Parathyroid adenoma (tissue), 2 donors: ENCODE measurements around the gene PLCB1.

Experiments used
- H2AFZ ChIP-seq: fragments of 300-600 bp; sonication (generic); one replicate; pipeline ENCODE4 v1.7.0; 2017; ENCODE audit warnings: antibody characterized with exemption, mild to moderate bottlenecking
- H3K27ac ChIP-seq: fragments of 300-600 bp; sonication (generic); one replicate; pipeline ENCODE4 v1.7.0; 2017
- H3K27me3 ChIP-seq: fragments of 300-600 bp; sonication (generic); one replicate; pipeline ENCODE4 v1.7.0; 2017; ENCODE audit warnings: low read length; ENCODE audit not compliant: control insufficient read depth, insufficient read depth
- H3K36me3 ChIP-seq: fragments of 300-600 bp; sonication (generic); one replicate; pipeline ENCODE4 v1.7.0; 2017; ENCODE audit warnings: low read length; ENCODE audit not compliant: control insufficient read depth, insufficient read depth
- H3K4me1 ChIP-seq: fragments of 300-600 bp; sonication (generic); one replicate; pipeline ENCODE4 v1.7.0; 2017; ENCODE audit warnings: control low read depth
- H3K4me2 ChIP-seq: fragments of 300-600 bp; sonication (generic); one replicate; pipeline ENCODE4 v1.7.0; 2017; ENCODE audit warnings: low read length
- H3K4me3 ChIP-seq: fragments of 300-600 bp; sonication (generic); one replicate; pipeline ENCODE4 v1.7.0; 2017; ENCODE audit warnings: low read depth, low read length
- H3K79me2 ChIP-seq: fragments of 300-600 bp; sonication (generic); one replicate; pipeline ENCODE4 v1.7.0; 2017; ENCODE audit warnings: control low read depth
- H3K9ac ChIP-seq: fragments of 300-600 bp; sonication (generic); one replicate; pipeline ENCODE4 v1.7.0; 2017; ENCODE audit warnings: mild to moderate bottlenecking
- H3K9me3 ChIP-seq: fragments of 300-600 bp; sonication (generic); one replicate; pipeline ENCODE4 v1.7.0; 2017; ENCODE audit warnings: low read length; ENCODE audit not compliant: control insufficient read depth
- CTCF ChIP-seq: fragments of 300-600 bp; sonication (generic); IDR thresholded peaks from one replicate; pipeline ENCODE4 v1.7.0; 2017; ENCODE audit warnings: antibody characterized with exemption, mild to moderate bottlenecking
- donor health status: primary hyperparathyroidism.

The PLCB1 gene

DNA sequence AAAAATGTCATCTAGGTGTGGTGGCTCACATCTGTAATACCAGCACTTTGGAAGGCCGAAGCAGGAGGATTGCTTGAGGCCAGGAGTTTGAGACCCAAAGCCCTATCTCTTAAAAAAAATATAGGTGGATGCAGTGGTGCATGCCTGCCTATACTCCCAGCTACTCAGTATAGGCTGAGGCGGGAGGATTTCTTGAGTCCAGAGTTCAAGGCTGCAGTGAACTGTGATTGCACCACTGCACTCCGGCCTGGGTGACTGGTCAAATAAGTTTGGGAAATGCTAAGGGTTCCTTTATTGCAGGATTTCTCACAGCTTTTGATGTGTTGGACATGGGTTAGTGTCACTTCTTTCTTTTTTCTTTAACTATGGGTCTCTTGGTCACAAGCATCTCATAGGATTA is 261.3 kb downstream of the PLCB1 start:
- Histone ChIP-seq H3K9ac (no peak overlapping the region), H3K27me3 (no peaks in the 10 kb centered on the region), H3K79me2 (peaks cover 18% of the 10 kb centered on the region), H2AFZ (no peak overlapping the region), H3K4me2 (no peak overlapping the region), H3K4me3 (no peak overlapping the region), H3K36me3 (no peaks in the 10 kb centered on the region), H3K4me1 (peaks cover 6% of the 10 kb centered on the region), H3K27ac (no peak overlapping the region), H3K9me3 (no peaks in the 10 kb centered on the region)
- TF ChIP-seq CTCF = no peak

- Histone ChIP-seq H3K27ac (no peak overlapping the region), H3K4me1 (peaks cover 3% of the 10 kb centered on the region), H2AFZ (no peak overlapping the region), H3K27me3 (no peaks in the 10 kb centered on the region), H3K4me2 (no peak overlapping the region), H3K4me3 (no peak overlapping the region), H3K36me3 (no peaks in the 10 kb centered on the region), H3K9ac (no peak overlapping the region), H3K79me2 (peaks cover 16% of the 10 kb centered on the region), H3K9me3 (no peaks in the 10 kb centered on the region)
- TF ChIP-seq CTCF = no peak
These were observed 262.4 kb downstream of the PLCB1 start for GRCh38 chr20:8394308-8394945.

- H2AFZ ChIP-seq = no peak overlapping the region
- no peaks in the 10 kb centered on the region for H3K9me3 ChIP-seq
- H3K27me3 ChIP-seq = no peaks in the 10 kb centered on the region
- H3K27ac ChIP-seq = no peak overlapping the region
- H3K36me3 ChIP-seq = no peaks in the 10 kb centered on the region
- no peak for TF ChIP-seq CTCF
- H3K4me2 ChIP-seq = no peak overlapping the region
- peaks cover 4% of the 10 kb centered on the region for H3K4me1 ChIP-seq
- H3K79me2 ChIP-seq = peaks cover 7% of the 10 kb centered on the region
- no peak overlapping the region for H3K4me3 ChIP-seq
- H3K9ac ChIP-seq = no peak overlapping the region
These were observed 263.9 kb downstream of the PLCB1 start for GRCh38 chr20:8395956-8396355.

- no peak overlapping the region for H3K4me2 ChIP-seq
- no peaks in the 10 kb centered on the region for H3K27me3 ChIP-seq
- no peak overlapping the region for H3K4me3 ChIP-seq
- H3K79me2 ChIP-seq = peaks cover 16% of the 10 kb centered on the region
- H3K9me3 ChIP-seq = no peaks in the 10 kb centered on the region
- no peak overlapping the region for H2AFZ ChIP-seq
- H3K9ac ChIP-seq = no peak overlapping the region
- peaks cover 4% of the 10 kb centered on the region for H3K4me1 ChIP-seq
- no peak overlapping the region for H3K27ac ChIP-seq
- TF ChIP-seq CTCF = no peak
- H3K36me3 ChIP-seq = no peaks in the 10 kb centered on the region
These were observed 266.4 kb downstream of the PLCB1 start for GRCh38 chr20:8398263-8399051.
